ENCODE data around the gene GLIS1.

The GLIS1 gene

DNA sequence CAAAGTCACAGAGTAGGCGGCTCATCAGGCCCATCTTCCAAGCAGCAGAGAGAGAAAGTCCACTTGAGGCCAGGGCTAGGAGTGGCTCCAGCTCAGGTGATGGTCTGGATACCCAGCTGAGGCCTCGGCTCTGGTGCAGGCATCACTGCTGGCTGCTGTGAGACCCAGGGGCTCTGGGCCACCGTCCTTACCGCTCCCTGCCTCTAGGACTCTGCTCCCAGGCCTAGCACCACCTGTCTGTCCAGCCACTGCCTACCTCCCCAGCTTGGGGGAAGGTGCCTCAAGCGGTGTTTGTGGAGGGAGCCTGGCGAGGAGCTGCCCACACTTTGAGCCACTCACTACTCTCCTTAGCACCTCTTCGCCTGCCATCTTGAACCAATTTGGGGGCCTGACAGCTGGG is 221.9 kb downstream of the GLIS1 start:
- DNase-seq: no peak

DNA sequence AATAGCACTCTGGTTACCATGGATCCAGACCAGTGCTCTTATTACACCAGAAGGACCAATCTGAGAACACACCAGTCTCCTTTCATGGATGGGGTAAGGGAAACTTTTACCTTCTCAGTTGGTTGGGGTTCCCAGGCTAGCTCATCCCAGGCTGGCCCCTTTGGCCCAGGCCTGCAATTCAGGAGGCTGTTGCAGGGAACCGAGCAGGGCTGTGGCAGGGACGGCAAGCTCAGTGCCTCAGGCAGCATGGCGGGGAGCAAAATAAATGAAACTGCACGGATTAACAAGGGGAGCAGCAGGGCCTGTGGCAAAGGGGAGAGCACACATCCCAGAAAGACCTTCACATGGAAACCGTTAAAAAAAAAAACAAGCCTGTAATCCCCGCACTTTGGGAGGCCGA is 222.8 kb downstream of the GLIS1 start:
- no peak for DNase-seq

DNA sequence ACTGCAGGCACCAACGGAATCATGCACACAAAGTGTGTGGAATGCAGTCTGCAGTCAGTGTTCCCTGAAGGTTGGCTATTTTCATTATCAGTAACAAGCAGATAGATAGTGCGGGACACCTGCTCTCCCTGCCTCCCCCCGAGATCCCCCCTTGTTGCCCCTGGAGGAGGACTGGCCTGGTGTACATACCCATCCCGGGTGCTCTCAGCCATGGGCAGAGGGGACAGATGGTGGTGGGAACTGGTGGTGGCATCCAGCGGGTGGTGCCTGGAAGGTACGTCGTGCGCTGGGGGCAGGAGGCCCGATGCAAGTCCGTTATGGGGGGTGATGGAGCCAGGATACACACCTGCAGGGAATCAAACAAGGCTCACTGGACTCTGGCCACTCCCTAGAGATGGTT is 224.5 kb downstream of the GLIS1 start:
- DNase-seq: no peak

DNA sequence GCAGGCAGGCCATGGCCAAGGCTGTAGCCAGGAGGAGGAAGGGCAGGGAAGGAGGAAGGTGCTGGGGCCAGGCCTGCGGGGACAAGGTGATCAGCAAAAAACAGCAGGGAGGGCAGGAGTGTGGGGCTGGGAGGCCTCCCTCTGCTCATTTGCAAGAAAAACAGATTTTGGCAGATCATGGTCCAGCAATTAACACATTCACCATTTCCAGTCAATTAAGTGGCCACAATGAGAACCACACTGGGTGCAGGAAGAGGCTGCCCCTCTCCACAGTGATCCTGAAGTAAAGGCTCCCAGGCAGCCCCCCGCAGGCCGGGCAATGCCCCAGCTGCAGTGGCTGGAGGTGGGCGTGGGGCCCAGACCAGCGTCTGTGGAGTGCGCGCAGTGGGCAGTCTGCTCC is 225.1 kb downstream of the GLIS1 start:
- DNase-seq: no peak

DNA sequence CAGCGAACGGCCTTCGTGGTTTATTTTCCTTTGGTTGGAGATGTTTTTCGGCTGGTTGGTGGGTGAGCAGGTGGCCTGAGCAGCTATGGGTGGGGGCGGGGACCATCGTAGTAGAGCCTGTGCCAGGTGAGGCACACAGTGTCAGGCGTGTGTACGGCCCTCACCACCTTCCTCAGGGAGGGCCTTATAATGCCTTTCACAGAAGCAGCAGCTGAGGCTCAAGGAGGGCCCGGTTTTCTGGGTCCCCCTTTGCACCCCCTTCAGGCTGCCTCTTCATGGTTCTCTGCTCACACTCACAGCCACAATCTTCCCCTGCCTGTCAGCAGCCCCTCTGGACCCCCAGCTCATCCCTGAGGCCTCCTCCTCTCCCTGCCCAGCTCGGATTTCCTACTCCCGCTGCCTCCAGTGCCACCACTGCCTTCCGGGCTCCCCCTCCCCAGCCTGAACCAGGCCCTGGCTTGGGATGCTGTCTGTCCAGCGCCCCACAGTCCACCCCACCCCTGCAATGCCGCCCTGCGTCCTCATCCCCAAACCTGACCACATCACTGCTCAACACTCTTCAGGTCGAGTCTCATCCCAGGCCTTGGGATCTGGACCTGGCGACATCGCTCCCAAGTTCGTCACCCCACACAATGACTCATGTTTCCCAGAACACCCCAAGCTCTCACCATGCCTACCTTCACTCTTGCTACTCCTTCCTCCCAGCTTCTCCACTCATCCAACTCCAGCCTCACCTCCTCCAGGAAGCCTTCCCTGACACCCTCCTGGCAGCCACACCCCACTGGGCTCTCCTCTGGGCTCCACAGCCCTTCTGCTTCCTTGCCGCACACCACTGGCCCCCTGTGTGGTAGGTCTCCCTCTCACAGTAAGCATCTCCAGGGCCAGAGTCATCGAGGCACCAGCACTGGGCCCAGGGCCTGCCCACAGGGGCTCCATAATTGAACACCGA is 225.9 kb downstream of the GLIS1 start:
- no peak for DNase-seq

DNA sequence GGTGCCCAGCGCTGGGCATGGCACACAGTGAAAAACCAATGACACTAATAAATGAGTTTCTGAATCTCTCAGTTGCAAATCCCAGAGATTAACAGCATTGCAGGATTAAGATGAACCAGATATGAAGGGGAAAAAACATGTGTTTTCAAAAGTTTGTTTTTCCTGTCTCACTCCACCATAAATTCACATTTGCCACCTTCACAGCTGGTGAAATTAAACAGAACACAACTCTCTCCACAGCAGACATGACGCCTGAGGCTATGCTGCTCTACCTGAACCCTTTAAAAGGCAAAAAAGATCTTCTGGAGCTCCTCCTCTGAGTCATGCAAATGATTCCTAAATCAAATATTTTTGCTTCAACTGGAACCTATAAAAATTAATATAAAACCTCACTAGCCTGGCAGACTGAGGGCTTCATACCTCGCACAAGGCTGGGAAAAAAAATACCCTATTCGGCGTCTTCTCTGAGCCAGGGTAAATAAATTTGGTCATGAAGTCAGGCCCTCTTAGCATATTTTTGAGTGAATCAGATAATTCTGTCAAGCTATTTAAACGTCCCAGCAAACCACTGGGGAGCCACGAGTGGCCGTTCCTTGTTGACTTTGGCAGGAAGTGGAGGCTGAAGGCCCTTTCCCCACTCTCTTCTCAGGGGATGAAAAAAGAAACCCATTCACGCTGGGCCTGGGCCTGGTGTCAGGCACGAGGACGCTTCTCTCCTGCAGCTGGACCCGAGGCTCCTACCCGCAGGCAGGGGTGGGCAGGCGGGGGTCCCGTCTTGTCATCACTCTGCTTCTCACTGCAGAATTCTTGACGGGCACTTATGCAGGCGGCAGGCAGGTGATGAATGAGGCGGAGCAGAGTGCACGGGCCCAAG is 226.8 kb downstream of the GLIS1 start:
- DNase-seq: no peak

DNA sequence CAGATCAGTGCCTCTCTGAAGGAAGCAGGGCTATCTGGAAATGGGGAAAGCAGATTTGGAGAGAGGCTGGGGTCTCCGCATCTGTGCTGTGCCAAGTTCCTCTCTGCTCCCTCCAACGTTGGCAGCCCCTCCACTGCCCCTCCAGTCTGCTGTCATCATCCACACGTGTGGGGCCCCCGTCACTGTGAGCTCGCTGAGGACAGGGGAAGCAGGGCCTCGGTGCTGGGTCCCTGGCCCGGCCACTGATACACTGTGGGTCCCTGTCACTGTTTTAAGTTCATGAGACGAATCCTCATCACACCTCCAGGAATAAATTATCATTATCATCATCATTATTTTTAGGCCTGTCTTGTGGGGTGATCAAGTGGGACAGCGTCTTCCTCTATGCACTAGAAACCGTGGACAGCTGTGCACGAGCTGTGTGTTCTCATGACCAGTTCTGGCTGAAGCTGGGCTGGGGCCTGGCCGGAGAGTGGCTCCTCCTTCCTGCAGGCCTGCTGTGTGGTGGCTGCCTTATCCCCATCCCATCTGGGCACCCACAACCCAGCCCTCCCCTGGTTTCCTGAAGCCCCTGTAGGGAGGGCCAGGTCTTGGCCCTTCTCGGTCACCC is 227.5 kb downstream of the GLIS1 start:
- DNase-seq: no peak

DNA sequence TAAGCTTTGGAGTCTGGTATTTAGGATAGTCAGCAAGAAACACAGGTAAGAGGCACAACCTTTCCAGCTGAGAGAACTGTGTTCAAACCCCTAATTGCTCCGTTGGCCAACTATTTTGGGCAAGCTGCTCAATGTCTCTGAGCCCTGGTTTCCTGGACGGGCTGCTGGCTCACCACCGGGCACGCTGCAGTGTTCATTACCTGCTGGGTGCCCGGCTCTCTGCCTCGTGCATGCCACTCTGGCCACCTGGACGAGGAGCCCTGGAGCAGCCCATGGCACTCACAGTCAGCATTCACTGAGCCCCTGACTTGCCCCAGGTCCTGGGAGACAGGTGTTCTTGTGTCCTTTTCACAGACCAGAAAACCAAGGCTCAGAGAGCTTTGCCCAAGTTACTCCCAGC is 228.7 kb downstream of the GLIS1 start:
- DNase-seq: no peak

DNA sequence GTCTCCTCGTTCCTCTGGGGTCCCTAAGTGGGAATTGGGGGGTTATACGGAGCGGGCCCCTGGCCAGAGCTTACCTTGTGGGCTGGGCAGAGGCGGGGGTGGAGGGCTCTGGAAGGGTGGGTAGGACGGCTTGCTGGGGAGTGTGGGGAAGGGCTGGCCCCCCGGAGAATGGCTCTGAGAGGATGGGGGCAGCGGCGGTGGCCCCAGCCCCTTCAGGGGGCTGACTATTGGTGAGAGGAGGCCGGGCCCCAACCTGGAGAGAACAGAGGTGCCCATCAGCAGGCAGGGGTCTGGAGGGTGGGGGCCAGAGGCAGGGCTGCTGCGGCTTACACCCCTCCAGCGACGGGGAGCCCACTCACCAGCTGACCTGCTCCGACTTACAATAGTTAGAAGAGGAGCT is 229.2 kb downstream of the GLIS1 start:
- DNase-seq: no peak

DNA sequence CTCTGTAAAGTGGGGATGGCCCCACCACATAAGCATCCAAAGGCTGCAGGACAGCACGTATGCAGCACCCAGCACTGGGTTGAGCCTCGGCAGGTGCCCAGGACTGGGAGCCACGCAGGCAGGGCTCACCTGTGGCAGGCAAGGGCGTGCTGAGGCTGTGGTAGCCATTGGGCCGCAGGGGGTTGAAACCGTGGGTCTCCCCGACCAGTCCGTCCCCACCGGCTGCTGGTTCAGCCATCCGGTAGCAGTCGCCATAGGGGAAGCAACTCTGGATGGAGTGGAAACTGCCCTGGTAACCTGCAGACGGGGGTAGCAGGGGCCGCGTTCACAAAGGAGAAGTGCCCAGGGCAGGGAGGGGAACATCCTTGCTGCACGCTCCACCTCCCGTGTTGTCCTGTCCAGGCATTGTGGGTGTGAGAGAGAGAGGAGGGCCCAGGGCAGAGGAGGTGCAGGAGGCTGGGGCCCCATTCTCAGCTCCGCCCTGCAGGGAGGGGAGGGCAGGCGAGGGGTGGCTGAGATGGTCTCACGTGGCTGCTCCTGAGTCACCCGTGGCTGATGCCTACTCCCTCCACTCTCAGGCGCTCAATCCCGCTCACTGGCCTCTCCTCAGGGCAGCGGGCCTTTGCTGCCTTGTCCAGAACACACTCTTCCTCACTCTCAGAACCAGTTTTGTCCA is 229.8 kb downstream of the GLIS1 start:
- no peak for DNase-seq

DNA sequence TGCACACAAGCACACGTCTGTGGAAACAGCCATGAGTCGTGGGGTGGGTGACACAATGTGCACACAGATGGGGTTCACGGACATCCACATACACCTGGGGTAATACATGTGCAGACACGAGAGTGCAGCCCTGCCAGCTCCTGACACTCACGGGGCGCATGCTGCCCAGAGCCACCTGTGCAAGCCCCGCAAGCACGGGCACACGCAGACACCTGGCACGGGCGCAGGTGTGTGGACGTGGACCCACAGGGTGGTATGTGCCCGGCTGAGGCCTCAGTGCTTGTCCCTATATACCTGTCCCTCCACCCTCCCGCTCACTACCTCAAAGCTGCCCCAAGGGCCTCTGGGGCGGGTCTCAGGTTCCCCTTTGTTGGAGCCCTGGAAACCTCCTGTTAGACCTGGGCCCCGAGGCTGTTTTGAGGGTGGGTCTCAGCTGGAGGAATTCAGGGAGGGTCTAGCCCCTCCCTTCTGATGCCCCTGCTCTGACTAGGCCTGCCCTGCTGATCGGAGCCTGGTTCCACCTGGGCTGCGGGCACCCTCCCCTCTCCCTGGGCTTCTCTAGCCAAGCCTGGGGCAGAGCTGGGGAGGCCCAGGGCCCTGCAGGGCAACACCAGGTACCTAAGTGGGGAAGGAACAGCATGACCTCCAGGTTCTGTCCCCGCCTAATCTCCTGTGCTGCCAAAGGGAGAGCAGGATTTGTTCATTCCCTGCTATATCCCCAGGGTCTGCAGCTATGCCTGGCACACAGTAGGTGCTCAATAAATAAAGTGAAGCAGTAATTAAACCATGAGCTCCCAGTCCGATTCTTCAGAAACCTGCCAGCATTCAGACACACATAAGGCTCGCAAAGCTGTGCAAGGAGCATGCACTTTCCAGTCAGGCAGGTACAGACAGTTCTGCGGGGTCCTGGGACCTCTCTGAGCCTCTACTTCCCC is 230.6 kb downstream of the GLIS1 start:
- DNase-seq: no peak

DNA sequence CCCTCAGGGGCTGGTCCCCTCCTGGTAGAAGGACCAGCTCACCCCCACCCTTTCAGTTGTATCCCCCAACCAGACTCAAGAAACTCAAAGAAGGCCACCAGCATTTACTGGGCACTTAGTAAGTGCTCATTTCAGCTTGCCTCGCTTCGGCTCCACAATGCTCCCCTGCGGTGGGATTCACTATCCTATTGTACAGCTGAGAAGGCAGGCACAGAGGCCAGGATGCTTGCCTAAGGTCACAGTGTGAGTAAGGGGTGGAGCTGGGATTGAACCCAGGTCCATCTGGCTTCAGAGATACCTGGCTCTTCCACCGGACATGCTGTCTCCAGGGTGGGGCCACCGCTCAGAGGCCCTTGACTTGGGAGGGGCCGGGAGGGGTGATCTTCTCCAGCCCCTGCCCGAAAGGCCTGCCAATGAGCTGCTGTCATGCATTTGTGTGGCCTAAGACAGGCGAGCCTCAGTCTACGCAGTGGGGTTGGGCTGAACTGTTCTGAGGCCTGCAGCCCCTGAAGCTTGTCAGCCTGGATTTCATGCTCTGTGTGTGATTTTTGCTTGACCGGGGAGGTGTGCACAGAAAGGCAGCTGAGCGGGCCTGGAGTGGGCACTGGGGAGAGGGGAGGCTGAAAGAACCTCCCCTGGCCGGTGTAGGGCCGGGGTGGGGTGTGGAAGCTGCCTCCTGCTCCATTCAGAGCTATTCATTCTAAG is 231.7 kb downstream of the GLIS1 start:
- DNase-seq: no peak

DNA sequence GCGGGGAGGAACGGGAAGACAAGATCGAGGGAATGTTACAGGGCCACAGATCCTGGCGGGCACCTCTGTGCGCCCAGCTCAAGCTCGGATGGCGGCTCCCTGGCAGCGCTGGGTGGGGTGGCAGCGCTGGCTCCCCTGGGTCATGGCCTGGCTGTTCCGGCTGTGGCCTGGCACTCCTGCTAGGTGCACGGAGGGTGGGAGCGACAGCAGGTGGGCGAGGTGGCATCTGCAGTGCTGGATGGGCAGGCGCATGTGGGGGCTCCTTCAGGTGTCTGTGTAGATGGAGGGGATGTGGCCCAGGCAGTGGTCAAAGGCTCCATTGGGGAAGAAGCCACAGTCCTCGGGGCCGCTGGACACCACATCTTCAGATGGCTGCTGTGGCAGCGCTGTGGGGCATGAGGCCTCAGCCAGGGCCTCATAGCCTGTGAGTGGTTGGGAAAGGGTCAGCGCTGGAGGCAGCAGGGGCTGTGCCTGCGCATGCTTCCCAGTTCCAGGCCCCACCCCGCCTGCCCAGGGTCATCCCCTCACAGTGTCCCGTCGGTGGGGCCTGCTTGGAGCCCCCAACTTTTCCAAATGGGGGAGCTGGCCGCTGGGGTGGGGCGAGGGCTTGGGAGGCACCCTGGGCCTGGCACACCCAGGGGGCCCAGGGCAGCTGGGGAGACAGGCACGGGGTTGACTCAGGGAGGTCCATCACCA is 232.5 kb downstream of the GLIS1 start:
- no peak for DNase-seq

DNA sequence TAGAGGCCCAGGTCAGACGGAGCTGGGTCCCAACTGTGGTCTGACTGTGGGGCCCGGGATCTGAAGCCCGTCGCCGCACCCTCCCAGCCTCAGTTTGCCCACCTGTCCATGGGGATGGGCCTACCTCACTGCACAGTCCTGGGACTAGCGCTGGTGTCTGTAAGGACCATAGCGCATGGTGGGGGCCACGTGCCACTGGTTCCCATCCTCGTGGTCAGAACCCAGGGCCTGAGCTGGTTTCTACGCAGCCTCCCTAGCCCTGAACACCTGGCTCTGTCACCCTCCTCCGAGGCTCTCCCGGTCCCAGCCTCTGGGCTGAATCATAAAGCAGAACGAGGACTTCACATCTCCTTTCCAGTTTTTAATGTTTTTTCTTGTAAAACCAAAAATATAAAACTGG is 233.1 kb downstream of the GLIS1 start:
- no peak for DNase-seq

DNA sequence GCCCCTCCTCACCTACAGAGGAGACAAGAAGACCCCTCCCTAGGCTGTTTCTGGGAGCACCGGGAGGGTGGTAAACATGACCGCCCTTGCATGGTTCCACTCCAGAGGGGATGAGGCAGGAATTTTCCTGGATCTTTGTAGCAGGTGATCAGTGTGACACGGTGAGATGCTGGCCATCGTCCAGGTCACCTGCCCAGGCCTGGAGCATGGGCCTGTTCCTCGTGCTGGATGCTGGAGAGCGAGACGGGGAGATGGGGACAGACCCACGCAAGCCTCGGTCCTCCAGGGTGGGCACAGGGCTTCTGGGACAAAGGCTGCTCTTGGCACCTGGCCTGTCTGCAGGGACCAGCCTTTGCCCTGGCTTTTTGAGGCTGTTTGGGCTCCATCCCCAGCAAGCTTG is 233.6 kb downstream of the GLIS1 start:
- no peak for DNase-seq

DNA sequence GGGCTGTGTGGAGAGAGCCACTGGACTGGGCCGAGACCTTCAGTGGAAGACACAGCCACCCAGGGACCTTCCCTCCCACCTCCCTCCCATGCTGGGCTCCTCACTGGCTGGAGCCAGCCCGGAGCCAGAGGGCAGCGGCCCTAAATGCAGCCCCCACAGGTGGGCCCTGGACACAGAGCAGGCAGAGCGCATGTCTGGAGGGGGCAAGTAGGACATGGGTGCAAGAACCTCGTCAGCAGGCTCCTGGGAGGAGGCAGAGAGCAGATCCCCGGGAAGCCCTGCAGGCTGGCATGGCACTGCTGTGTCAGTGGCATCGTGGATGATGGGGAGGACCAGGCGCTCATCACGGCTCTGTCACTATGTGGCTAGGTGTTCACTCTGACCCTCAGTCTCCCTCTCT is 234.1 kb downstream of the GLIS1 start:
- DNase-seq: no peak

DNA sequence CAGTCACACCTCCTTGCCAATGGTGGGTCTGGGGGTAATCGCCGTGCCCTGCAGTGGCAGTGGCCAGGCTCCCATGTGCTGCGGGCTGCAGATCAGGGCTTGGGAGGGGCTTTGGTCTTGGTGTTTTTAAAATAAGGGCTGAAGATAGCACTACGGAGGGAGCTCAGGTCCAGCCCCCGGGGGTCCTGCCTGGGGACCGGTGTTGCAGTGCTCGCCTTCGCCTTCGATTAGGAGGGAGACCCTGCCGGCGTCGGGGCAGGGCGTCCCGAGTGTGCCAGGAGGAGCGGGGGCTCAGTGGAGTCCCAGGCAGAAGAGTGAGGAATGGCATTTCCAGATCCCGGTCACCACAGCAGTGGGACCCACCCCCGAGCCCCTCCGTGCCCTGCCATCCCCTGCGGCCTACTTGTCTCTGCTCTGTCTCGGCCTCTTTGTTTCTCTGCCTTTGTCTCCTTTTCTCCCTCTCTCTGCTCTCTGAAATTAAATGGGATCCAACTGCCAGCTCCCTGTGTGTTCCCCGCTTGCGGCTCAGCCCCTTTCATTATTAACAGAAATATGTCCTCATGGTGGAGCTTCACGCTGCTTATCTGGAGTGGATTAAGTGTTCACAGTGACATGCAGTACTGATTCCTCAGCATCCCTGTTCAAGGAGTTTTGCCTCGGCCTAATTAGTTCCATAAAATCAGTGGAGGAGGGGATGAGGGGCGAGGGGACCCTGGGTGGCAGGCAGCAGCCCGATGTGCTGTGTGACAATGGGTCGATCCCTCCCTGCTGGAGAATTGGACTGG is 235.3 kb downstream of the GLIS1 start:
- DNase-seq: no peak

DNA sequence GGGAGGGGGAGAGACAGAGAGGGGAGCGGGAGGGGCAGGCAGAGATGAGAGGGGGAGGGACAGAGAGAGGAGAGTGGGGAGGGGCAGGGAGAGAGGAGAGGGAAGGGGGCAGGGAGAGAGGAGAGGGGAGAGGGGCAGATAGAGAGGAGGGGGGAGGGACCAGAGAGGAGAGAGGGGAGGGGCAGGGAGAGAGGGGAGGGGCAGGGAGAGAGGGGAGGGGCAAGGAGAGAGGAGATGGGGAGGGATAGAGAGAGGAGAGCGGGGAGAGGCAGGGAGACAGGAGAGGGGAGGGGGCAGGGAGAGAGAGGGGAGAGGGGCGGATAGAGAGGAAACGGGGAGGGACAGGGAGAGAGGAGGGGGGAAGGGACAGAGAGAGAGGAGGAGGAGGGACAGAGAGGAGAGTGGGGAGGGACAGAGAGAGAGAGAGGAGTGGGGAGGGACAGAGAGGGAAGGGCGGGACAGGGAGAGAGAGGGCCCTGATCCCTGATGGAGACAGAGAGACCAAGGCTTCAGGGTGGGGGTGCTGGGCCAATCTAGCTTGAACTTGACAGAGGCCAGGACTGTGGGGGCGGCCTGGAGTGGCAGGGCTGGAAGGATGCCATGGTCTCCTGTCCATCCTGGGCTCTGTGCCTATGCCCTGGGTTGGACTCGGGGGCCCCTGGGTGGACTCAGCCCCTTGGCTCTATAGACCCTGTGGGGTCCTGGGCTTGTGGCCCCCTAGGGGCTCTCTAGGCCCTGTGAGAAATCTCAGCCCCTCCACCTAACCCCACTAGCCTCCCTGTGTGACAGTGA is 236.1 kb downstream of the GLIS1 start:
- no peak for DNase-seq
